HepG2 (cell line): ENCODE results near the gene PLPP3. TPM values are rescaled to one million over a fixed set of nuclear protein-coding genes. Genes with fewer than 3 reads are reported as not detected.

ENCODE experiments used
- HHEX ChIP-seq: IDR thresholded peaks from 2 replicates; pipeline ENCODE4 v1.6.1; 2016; ENCODE audit warnings: control low read depth
- IKZF1 ChIP-seq: fragments of 450-650 bp; IDR thresholded peaks from 2 replicates; pipeline ENCODE4 v1.7.1; 2016
- NR2C2 ChIP-seq: sonication (generic); formaldehyde crosslinking; IDR thresholded peaks from 2 replicates; pipeline ENCODE4 v1.4.0; 2020; ENCODE audit warnings: missing genetic modification reagents, mild to moderate bottlenecking, moderate library complexity, borderline replicate concordance
- POLR2AphosphoS5 ChIP-seq: IDR thresholded peaks from 2 replicates; pipeline ENCODE4 v1.6.1; 2012; ENCODE audit warnings: low read depth, low read length
- RFX1 ChIP-seq: fragments of 450-650 bp; IDR thresholded peaks from 2 replicates; pipeline ENCODE4 v1.6.1; 2017
- RNF2 ChIP-seq: fragments of 450-650 bp; conservative IDR thresholded peaks from 2 replicates; pipeline ENCODE4 v1.6.1; 2016; ENCODE audit warnings: low read depth
- SOX6 ChIP-seq, 2 experiments: fragments of 450-650 bp in 1 of 2; sonication (generic) in 1 of 2; formaldehyde crosslinking in 1 of 2; IDR thresholded peaks; 2 replicates each; pipeline versions ENCODE4 v1.4.0 to v1.6.1; 2017 to 2020; ENCODE audit warnings: antibody characterized with exemption in 1 of 2, mild to moderate bottlenecking in 1 of 2, missing genetic modification reagents in 1 of 2
- TEAD2 ChIP-seq: sonication (generic); formaldehyde crosslinking; IDR thresholded peaks from 2 replicates; pipeline ENCODE4 v1.9.0; 2021; ENCODE audit warnings: missing genetic modification reagents
- ZBTB4 ChIP-seq: sonication (generic); formaldehyde crosslinking; IDR thresholded peaks from 2 replicates; pipeline ENCODE4 v1.4.0; 2020; ENCODE audit warnings: missing genetic modification reagents, mild to moderate bottlenecking, borderline replicate concordance
- ZNF446 ChIP-seq: sonication (generic); formaldehyde crosslinking; IDR thresholded peaks from 2 replicates; pipeline ENCODE4 v1.5.0; 2020; ENCODE audit warnings: mild to moderate bottlenecking, missing genetic modification reagents
- ZNF629 ChIP-seq: sonication (generic); formaldehyde crosslinking; conservative IDR thresholded peaks from 2 replicates; pipeline ENCODE4 v1.5.0; 2020; ENCODE audit warnings: missing genetic modification reagents
- ZNF639 ChIP-seq: conservative IDR thresholded peaks from 2 replicates; pipeline ENCODE4 v1.6.1; 2018; ENCODE audit warnings: missing genetic modification reagents
- ZNF674 ChIP-seq: sonication (generic); formaldehyde crosslinking; IDR thresholded peaks from 2 replicates; pipeline ENCODE4 v1.5.0; 2020; ENCODE audit warnings: low read depth, mild to moderate bottlenecking, missing genetic modification reagents
- ZNF678 ChIP-seq: sonication (generic); formaldehyde crosslinking; IDR thresholded peaks from 2 replicates; pipeline ENCODE4 v1.4.0; 2020; ENCODE audit warnings: mild to moderate bottlenecking, missing genetic modification reagents
- ZNF761 ChIP-seq: sonication (generic); formaldehyde crosslinking; conservative IDR thresholded peaks from 2 replicates; pipeline ENCODE4 v1.4.0; 2020; ENCODE audit warnings: mild to moderate bottlenecking, missing genetic modification reagents
- polyA plus RNA-seq, 8 experiments: library from polyadenylated mRNA; depleted of rRNA in 3 of 8; stranded (reverse) in 7 of 8; unstranded in 1 of 8; fragments of >200 nt; fragmentation: Illumina TruSeq in 4 of 8; extraction: Trizol in 4 of 8; gene quantifications; 2 replicates each; pipeline versions ENCODE4 v1.2.1 to v1.2.3, GENCODE V29; 2011 to 2016; ENCODE audit warnings: low read depth in 4 of 8, missing spikeins in 1 of 8, mixed read lengths in 1 of 8; ENCODE audit not compliant: insufficient read depth in 1 of 8
- total RNA-seq, 5 experiments: library from RNA; depleted of rRNA; stranded (reverse); fragments of >200 nt; fragmentation: Illumina TruSeq; extraction: Trizol; gene quantifications; 2 replicates each; pipeline ENCODE4 v1.2.3, GENCODE V29; 2016; ENCODE audit warnings: low read depth in 1 of 5
- TF ChIP-seq, protein P1 (sequence below): sonication (generic); formaldehyde crosslinking; IDR thresholded peaks from 2 replicates; pipeline ENCODE4 v1.4.0; 2020; ENCODE audit warnings: missing genetic modification reagents
- TF ChIP-seq, protein P2 (sequence below): sonication (generic); formaldehyde crosslinking; IDR thresholded peaks from 2 replicates; pipeline ENCODE4 v1.5.1; 2020; ENCODE audit warnings: mild to moderate bottlenecking, missing genetic modification reagents, borderline replicate concordance
- TF ChIP-seq, protein P3 (sequence below): sonication (generic); formaldehyde crosslinking; IDR thresholded peaks from 2 replicates; pipeline ENCODE4 v1.8.0; 2022; ENCODE audit warnings: low read depth, missing genetic modification reagents
- TF ChIP-seq, protein P4 (sequence below): sonication (generic); formaldehyde crosslinking; conservative IDR thresholded peaks from 2 replicates; pipeline ENCODE4 v1.4.0; 2020; ENCODE audit warnings: missing genetic modification reagents

PLPP3 gene
- total and polyA plus RNA-seq, 2 of the 13 experiments (the other 11 are each of a cell fraction or from before 2014, with no cell fraction given) = 49.7 to 65.8 TPM

- TF ChIP-seq ZBTB4 (no peak), POLR2AphosphoS5 (peak; percentile 72), RFX1 (no peak), ZNF639 (no peak), ZNF674 (CRISPR knock-in tag) (no peak), ZNF761 (CRISPR knock-in tag) (no peak), SOX6 (IDR thresholded peaks at IDR 0.05) (no peak), SOX6 (CRISPR knock-in tag; IDR thresholded peaks at IDR 0.05) (peak; percentile 67), IKZF1 (no peak), HHEX (CRISPR knock-in tag) (no peak), NR2C2 (CRISPR knock-in tag) (no peak), RNF2 (no peak), ZNF629 (no peak), TEAD2 (CRISPR knock-in tag) (no peak), ZNF678 (CRISPR knock-in tag) (no peak), ZNF446 (peak; percentile 12; the same call in 1 of the 2 replicates)
- TF ChIP-seq, protein P1, sequence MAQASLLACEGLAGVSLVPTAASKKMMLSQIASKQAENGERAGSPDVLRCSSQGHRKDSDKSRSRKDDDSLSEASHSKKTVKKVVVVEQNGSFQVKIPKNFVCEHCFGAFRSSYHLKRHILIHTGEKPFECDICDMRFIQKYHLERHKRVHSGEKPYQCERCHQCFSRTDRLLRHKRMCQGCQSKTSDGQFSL = no peak
- TF ChIP-seq, protein P2, sequence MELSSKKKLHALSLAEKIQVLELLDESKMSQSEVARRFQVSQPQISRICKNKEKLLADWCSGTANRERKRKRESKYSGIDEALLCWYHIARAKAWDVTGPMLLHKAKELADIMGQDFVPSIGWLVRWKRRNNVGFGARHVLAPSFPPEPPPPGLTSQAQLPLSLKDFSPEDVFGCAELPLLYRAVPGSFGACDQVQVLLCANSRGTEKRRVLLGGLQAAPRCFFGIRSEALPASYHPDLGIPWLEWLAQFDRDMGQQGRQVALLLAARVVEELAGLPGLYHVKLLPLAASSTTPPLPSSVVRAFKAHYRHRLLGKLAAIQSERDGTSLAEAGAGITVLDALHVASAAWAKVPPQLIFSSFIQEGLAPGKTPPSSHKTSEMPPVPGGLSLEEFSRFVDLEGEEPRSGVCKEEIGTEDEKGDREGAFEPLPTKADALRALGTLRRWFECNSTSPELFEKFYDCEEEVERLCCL (CRISPR knock-in tag) = no peak
- TF ChIP-seq, protein P3, sequence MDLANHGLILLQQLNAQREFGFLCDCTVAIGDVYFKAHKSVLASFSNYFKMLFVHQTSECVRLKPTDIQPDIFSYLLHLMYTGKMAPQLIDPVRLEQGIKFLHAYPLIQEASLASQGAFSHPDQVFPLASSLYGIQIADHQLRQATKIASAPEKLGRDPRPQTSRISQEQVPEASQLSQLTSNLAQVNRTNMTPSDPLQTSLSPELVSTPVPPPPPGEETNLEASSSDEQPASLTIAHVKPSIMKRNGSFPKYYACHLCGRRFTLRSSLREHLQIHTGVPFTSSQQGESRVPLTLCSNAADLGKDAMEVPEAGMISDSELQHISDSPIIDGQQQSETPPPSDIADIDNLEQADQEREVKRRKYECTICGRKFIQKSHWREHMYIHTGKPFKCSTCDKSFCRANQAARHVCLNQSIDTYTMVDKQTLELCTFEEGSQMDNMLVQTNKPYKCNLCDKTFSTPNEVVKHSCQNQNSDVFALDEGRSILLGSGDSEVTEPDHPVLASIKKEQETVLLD (CRISPR knock-in tag) = no peak
- TF ChIP-seq, protein P4, sequence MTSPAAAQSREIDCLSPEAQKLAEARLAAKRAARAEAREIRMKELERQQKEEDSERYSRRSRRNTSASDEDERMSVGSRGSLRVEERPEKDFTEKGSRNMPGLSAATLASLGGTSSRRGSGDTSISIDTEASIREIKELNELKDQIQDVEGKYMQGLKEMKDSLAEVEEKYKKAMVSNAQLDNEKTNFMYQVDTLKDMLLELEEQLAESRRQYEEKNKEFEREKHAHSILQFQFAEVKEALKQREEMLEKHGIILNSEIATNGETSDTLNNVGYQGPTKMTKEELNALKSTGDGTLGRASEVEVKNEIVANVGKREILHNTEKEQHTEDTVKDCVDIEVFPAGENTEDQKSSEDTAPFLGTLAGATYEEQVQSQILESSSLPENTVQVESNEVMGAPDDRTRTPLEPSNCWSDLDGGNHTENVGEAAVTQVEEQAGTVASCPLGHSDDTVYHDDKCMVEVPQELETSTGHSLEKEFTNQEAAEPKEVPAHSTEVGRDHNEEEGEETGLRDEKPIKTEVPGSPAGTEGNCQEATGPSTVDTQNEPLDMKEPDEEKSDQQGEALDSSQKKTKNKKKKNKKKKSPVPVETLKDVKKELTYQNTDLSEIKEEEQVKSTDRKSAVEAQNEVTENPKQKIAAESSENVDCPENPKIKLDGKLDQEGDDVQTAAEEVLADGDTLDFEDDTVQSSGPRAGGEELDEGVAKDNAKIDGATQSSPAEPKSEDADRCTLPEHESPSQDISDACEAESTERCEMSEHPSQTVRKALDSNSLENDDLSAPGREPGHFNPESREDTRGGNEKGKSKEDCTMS (CRISPR knock-in tag) = no peak
Measured at GRCh38 chr1:56578963-56579875, at the start of gene PLPP3 (continued).
